GM12891 (cell line): ENCODE results near the gene FCHO1.

Experiments
- POLR2A ChIP-seq: IDR thresholded peaks from 2 replicates; pipeline ENCODE4 v1.6.1; 2011; ENCODE audit warnings: low read depth, low read length, control low read depth
- POLR2AphosphoS5 ChIP-seq: IDR thresholded peaks from 2 replicates; pipeline ENCODE4 v1.6.1; 2011; ENCODE audit warnings: low read depth, low read length, control low read depth
- SPI1 ChIP-seq: IDR thresholded peaks from 2 replicates; pipeline ENCODE4 v1.6.1; 2011; ENCODE audit warnings: low read depth, low read length, control low read depth
- TAF1 ChIP-seq: IDR thresholded peaks from 2 replicates; pipeline ENCODE4 v1.6.1; 2011; ENCODE audit warnings: low read depth, low read length, control low read depth

DNA sequence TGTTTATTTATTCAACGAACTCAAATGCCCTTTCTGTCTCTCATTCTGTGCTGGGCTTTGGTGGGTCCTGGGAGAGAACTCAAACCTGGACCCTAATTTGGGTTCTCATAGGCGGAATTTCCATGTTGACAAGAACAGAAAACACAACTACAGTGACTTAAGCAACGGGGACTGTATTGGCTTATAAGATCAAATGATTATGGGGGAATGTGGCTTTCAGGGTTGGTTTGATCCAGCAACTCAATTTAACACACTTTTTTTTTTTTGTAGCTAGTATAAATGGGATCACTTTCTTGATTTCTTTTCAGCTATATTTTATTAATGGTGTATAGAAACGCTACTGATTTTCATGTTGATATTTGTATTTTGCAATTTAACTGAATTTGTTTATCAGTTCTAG is 9.9 kb downstream of the FCHO1 start:
- TF ChIP-seq POLR2AphosphoS5 (no peak), POLR2A (no peak), TAF1 (no peak), SPI1 (no peak)
